Measurements from ENCODE around the gene DNAI1. TPM values are rescaled to one million over a fixed set of nuclear protein-coding genes. Genes with fewer than 3 reads are reported as not detected.

The DNAI1 gene
- total RNA-seq, 1 experiment from 2014 or later: 2.2 TPM

DNA sequence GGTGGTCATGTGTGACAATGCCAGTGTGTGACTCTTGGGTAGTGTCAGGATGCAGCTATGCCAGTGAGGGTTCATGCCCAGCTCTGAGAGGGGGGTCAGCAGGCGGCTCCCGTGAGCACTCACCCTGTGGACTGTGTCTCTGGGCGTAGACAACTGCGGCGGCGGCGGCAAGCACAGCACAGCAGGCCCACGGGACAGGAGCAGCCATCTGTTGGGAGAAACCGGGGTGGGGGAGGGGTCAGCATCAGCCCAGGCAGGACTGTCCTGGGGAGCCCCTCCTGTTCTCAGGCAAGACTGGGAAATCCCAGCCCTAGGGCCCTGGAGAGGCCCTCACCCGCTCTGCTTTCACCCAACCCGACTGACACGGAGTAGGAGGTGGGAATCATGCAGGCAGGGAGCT lies 110.2 kb downstream of the DNAI1 start:
- H3K27me3 ChIP-seq (ENCODE audit: control insufficient read depth, insufficient read depth, low read length): no peaks in the 10 kb centered on the region
- ATAC-seq (no peak), DNase-seq (ENCODE audit: low read depth, low spot score) (no peak)
- in situ Hi-C loops (cut with HindIII; ENCODE audit: low pct_unique_long_range_greater_than_20kb, low sequenced_read_pairs) (no loop called here), intact Hi-C loops (cut with micrococcal nuclease; ENCODE audit: unreplicated experiment) (no loop called here)
- no peaks in the 10 kb centered on the region for H3K4me1 ChIP-seq (ENCODE audit: control insufficient read depth, insufficient read depth, low read length)
- H3K4me3 ChIP-seq (ENCODE audit: low read depth in 2 of 2, low read length in 2 of 2): no peak overlapping the region
- no peak overlapping the region for H3K27ac ChIP-seq (ENCODE audit: low read length)
- BruUV-seq (replicated peaks): no TSS peak
- no peaks in the 10 kb centered on the region for H3K36me3 ChIP-seq (ENCODE audit: control insufficient read depth, insufficient read depth, low read length)
- no peaks in the 10 kb centered on the region for H3K9me3 ChIP-seq (ENCODE audit: control insufficient read depth, insufficient read depth, low read depth, low read length)
- CTCF ChIA-PET: no interaction called here
- POLR2A ChIA-PET: no interaction called here
- TF ChIP-seq CTCF (IDR thresholded peaks at IDR 0.05) (no peak), REST (IDR thresholded peaks at IDR 0.05; ENCODE audit: insufficient read depth in 1 of 2, low read depth in 2 of 2, low read length in 1 of 2) (no peak), SIN3A (IDR thresholded peaks at IDR 0.05; ENCODE audit: borderline replicate concordance, insufficient read depth, low read depth, low read length) (no peak), POLR2AphosphoS5 (IDR thresholded peaks at IDR 0.05; ENCODE audit: low read depth, low read length) (no peak), TCF7L2 (IDR thresholded peaks at IDR 0.05; ENCODE audit: low read depth, low read length) (no peak)

- CTCF ChIA-PET: no interaction called here
- H3K4me3 ChIP-seq (ENCODE audit: low read depth in 2 of 2, low read length in 2 of 2): no peak overlapping the region
- H3K27me3 ChIP-seq (ENCODE audit: control insufficient read depth, insufficient read depth, low read length): no peaks in the 10 kb centered on the region
- no peaks in the 10 kb centered on the region for H3K9me3 ChIP-seq (ENCODE audit: control insufficient read depth, insufficient read depth, low read depth, low read length)
- H3K27ac ChIP-seq (ENCODE audit: low read length): no peak overlapping the region
- no peak for DNase-seq (ENCODE audit: low read depth, low spot score)
- no TSS peak for BruUV-seq (replicated peaks)
- TF ChIP-seq REST (IDR thresholded peaks at IDR 0.05; ENCODE audit: insufficient read depth in 1 of 2, low read depth in 2 of 2, low read length in 1 of 2) (no peak), SIN3A (IDR thresholded peaks at IDR 0.05; ENCODE audit: borderline replicate concordance, insufficient read depth, low read depth, low read length) (no peak), CTCF (IDR thresholded peaks at IDR 0.05) (no peak), TCF7L2 (IDR thresholded peaks at IDR 0.05; ENCODE audit: low read depth, low read length) (no peak), POLR2AphosphoS5 (IDR thresholded peaks at IDR 0.05; ENCODE audit: low read depth, low read length) (no peak)
- intact Hi-C loops (cut with micrococcal nuclease; ENCODE audit: unreplicated experiment): no loop called here
- no peak for ATAC-seq
- POLR2A ChIA-PET: no interaction called here
- no peaks in the 10 kb centered on the region for H3K36me3 ChIP-seq (ENCODE audit: control insufficient read depth, insufficient read depth, low read length)
- no peaks in the 10 kb centered on the region for H3K4me1 ChIP-seq (ENCODE audit: control insufficient read depth, insufficient read depth, low read length)
- in situ Hi-C loops (cut with HindIII; ENCODE audit: low pct_unique_long_range_greater_than_20kb, low sequenced_read_pairs): no loop called here
Measured at GRCh38 chr9:34570376-34570775, 111.8 kb downstream of the DNAI1 start.

Other genes with a start within 250 kb of the DNAI1 start
- 7.2 TPM for gene KIF24, start 129.5 kb upstream of the DNAI1 start, total RNA-seq (2021; ENCODE audit: unreplicated experiment)
- gene NUDT2, start 129.2 kb upstream of the DNAI1 start, total RNA-seq (2021; ENCODE audit: unreplicated experiment): 36.2 TPM
- gene MYORG, start 81.9 kb upstream of the DNAI1 start, total RNA-seq (2021; ENCODE audit: unreplicated experiment): 9.7 TPM
- gene FAM219A, start 235 bp upstream of the DNAI1 start, total RNA-seq (2021; ENCODE audit: unreplicated experiment): 38.6 TPM
- 7.2 TPM for gene ENHO, start 64.2 kb downstream of the DNAI1 start, total RNA-seq (2021; ENCODE audit: unreplicated experiment)
- 2.7 TPM for gene CNTFR, start 130.9 kb downstream of the DNAI1 start, total RNA-seq (2021; ENCODE audit: unreplicated experiment)
- gene RPP25L, start 153.3 kb downstream of the DNAI1 start, total RNA-seq (2021; ENCODE audit: unreplicated experiment): 30.4 TPM
- gene DCTN3, start 161.7 kb downstream of the DNAI1 start, total RNA-seq (2021; ENCODE audit: unreplicated experiment): 110 TPM
- gene ARID3C, start 170.3 kb downstream of the DNAI1 start, total RNA-seq (2021; ENCODE audit: unreplicated experiment): 0.33 TPM
- 131 TPM for gene SIGMAR1, start 179.0 kb downstream of the DNAI1 start, total RNA-seq (2021; ENCODE audit: unreplicated experiment)
- 42.5 TPM for gene GALT, start 187.9 kb downstream of the DNAI1 start, total RNA-seq (2021; ENCODE audit: unreplicated experiment)
- 21.6 TPM for gene IL11RA, start 193.4 kb downstream of the DNAI1 start, total RNA-seq (2021; ENCODE audit: unreplicated experiment)
- 0.95 TPM for gene CCL27, start 203.9 kb downstream of the DNAI1 start, total RNA-seq (2021; ENCODE audit: unreplicated experiment)
- not detected for gene CCL19, start 232.5 kb downstream of the DNAI1 start, total RNA-seq (2021; ENCODE audit: unreplicated experiment)